Fibroblast of mammary gland (primary cell): ENCODE measurements around the gene MAP3K19.
"Not testable (repeated sequence)": the region's sequence is repeated elsewhere in the genome, so short reads cannot be mapped to it uniquely, and the experiment has no call there.

Experiments used
- DNase-seq: peaks from one replicate; pipeline ENCODE4 v3.0.0-alpha.2; 2010; ENCODE audit warnings: low read depth
- H3K4me3 ChIP-seq: 2 replicates; pipeline ENCODE4 v1.5.1; 2011; ENCODE audit warnings: low read depth, mild to moderate bottlenecking, low read length, moderate library complexity; ENCODE audit not compliant: control insufficient read depth
- TF ChIP-seq, protein P1 (sequence below): conservative IDR thresholded peaks from 2 replicates; pipeline ENCODE4 v1.5.1; 2011; ENCODE audit warnings: low read depth, low read length, inconsistent platforms; ENCODE audit not compliant: control insufficient read depth, insufficient read depth

MAP3K19 gene

DNA sequence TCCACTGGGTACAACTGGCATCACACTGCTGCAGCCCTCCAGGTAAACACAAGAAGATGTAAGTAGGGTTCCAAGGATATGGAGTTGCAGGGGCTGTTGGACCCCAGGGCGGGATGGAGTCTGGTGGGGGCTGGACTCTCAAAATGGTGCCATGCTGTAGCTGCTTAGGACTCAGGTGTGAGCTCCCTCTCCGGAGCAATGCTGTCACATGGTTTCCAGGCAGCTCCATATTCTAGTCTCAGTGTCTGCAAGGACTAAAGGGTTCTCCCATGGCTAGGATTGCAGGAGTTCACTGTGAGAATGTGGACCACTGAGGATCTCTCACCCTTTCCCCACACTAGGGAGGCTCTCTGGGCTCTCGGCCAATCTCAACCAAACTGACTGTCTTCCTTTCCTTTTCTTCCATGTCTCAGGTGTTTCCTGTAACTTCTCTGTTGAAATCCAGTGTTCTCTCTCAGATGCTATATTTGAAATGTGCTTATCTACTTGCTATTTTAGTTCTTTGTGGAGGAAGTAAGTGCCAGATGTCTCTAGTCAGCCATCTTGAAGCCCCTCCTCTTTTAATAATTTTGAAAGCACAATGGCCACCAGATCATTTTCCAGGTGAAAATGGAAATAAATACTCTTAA, 71.1 kb downstream of the MAP3K19 start:
- H3K4me3 ChIP-seq: no peak overlapping the region
- TF ChIP-seq, protein P1, sequence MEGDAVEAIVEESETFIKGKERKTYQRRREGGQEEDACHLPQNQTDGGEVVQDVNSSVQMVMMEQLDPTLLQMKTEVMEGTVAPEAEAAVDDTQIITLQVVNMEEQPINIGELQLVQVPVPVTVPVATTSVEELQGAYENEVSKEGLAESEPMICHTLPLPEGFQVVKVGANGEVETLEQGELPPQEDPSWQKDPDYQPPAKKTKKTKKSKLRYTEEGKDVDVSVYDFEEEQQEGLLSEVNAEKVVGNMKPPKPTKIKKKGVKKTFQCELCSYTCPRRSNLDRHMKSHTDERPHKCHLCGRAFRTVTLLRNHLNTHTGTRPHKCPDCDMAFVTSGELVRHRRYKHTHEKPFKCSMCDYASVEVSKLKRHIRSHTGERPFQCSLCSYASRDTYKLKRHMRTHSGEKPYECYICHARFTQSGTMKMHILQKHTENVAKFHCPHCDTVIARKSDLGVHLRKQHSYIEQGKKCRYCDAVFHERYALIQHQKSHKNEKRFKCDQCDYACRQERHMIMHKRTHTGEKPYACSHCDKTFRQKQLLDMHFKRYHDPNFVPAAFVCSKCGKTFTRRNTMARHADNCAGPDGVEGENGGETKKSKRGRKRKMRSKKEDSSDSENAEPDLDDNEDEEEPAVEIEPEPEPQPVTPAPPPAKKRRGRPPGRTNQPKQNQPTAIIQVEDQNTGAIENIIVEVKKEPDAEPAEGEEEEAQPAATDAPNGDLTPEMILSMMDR: no peak
- no peak for DNase-seq

DNA sequence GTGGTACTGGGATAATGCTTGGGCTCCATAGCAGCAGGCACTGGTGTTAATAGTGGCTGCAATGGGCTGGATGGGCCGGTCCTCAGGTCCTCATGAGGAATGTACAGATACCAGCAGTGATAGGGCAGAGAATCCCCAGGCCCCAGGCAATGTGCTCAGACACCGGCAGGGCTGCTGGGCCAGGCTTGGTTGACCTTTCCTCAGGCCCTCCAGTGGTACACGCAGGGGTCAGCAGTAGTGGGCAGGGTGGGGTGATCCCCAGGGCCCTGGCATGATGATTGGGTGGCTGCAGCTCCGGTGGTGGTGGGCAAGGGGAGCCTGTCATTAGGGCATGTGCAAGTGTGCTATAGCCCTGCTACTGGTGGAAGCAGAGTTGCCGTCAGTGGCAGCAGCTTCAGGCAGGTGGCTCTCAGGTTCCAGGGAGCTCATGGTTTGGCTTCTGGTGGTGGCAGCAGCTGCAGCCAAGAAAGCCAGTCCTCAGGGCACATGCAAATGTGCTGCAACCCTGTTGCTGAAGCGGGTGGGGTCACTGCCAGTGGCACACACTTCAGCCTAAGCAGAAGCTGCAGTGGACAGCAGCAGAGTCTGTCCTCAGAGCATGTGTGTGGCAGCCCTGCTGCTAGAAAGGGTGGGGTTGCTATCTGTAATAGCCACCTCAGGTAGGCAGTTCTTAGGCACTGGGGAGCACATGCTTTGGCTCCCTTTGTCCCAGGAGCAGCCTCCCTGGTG, 71.8 kb downstream of the MAP3K19 start:
- no peak overlapping the region for H3K4me3 ChIP-seq
- TF ChIP-seq, protein P1: no peak
- no peak for DNase-seq

DNA sequence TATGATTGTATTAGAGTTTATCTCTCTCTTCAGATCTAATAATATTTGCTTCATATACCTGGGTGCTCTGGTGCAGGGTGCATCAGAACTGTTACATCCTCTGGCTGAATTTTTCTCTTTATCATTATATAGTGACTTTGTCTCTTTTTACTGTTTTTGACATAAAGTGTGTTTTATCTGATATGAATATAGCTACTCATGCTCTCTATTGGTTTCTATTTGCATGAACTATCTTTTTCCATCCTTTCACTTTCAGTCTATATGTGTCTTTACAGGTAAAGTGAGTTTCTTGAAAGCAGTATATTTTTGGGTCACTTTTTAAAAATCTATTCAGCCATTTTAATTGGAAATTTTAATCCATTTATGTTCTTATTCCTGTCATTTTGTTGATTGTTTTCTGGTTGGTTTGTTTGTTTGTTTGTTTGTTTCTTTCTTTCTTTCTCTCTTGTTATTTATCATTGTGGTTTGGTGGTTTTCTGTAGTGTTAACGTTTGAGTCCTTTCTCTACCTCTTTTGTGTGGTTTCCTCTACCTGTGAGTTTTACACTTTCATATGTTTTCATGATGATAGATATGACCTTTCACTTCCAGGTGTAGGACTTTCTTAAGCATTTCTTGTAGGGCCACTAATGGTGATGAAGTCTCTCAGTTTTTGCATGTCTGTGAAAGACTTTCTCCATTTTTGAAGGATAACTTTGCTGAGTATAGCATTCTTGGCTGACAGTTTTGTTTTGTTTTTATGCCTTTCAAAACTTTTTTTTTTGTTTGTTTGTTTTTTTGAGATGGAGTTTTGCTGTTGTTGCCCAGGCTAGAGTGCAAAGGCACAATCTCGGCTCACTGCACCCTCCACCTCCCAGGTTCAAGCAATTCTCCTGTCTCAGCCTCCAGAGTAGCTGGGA, 73.8 kb downstream of the MAP3K19 start:
- TF ChIP-seq, protein P1: no peak
- H3K4me3 ChIP-seq: no peak overlapping the region
- DNase-seq: no peak

DNA sequence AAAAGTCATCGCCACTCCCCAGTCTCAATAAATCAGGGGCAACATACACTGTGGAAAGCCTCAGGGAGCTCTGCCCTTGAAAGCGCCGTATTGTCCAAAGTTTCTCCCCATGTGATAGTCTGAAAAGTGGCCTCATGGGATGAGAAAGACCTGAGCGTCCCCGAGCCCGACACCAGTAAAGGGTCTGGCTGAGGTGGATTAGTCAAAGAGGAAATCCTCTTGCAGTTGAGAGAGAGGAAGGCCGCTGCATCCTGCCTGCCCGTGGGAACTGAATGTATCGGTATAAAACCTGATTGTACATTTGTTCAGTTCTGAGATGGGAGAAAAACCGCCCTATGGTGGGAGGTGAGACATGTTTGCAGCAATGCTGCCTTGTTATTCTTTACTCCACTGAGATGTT, 80.1 kb downstream of the MAP3K19 start:
- H3K4me3 ChIP-seq, DNase-seq: not testable (repeated sequence)

DNA sequence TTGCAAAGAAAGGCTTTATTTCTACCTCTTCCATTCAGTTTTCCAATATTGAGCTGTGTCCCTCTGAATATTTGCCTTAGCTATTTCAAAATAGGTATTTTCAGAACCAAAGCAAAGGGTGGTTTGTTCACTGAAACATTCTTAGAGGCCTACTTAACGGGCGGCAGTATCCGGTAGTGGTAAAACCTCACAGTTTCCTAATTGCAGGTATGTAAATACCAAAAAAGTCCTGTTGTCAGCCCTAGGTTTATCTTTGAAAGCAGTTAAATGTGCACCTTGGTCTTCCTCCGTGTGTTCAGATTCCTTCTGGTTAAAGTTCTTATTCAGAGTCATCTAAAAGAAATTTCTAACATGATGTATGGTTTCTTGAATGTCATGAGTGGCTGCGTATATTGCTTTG, 89.8 kb downstream of the MAP3K19 start:
- H3K4me3 ChIP-seq: no peak overlapping the region
- no peak for DNase-seq
- TF ChIP-seq, protein P1: no peak

DNA sequence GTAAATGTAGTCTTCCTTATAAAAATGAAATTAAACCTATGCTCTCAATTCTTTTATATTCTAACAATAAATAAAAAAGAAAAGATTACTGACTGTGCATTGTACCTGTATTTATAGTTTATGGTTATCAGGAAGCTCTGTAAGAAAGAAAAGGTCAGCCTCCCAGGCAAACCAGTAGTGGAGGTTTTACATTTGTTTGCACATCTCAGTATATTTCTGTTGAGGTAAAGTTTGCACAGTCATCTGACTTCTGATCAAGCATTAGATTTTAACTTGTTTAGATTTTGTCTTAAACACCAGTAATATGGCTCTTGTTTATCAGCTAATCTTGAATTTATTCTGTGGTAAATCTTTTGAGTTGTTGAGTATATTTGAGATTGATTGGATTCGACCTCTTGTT, 91.5 kb downstream of the MAP3K19 start:
- TF ChIP-seq, protein P1: no peak
- no peak for DNase-seq
- H3K4me3 ChIP-seq: no peak overlapping the region

DNA sequence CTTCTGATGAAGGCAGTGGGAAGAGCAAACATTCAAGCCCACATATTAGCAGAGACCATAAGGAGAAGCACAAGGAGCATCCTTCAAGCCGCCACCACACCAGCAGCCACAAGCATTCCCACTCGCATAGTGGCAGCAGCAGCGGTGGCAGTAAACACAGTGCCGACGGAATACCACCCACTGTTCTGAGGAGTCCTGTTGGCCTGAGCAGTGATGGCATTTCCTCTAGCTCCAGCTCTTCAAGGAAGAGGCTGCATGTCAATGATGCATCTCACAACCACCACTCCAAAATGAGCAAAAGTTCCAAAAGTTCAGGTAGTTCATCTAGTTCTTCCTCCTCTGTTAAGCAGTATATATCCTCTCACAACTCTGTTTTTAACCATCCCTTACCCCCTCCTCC, 93.2 kb downstream of the MAP3K19 start:
- TF ChIP-seq, protein P1: no peak
- no peak for DNase-seq
- H3K4me3 ChIP-seq: no peak overlapping the region
